Type B pancreatic cell (in vitro differentiated cells): ENCODE data around the gene XXYLT1. TPM values are rescaled to one million over a fixed set of nuclear protein-coding genes. Genes with fewer than 3 reads are reported as not detected.
A peak's percentile ranks its signal among the peaks of the same experiment; 100 is the strongest.

ENCODE experiments used
- DNase-seq: peaks from one replicate; pipeline ENCODE4 v3.0.0; 2021; ENCODE audit warnings: mixed read lengths; ENCODE audit not compliant: unreplicated experiment; ENCODE audit errors: extremely low spot score
- H3K27ac Mint-ChIP-seq: 2 replicates; pipeline ENCODE4 v1.8.0; 2021; ENCODE audit warnings: mild to moderate bottlenecking, mixed read lengths
- H3K27me3 Mint-ChIP-seq: 2 replicates; pipeline ENCODE4 v1.8.0; 2021; ENCODE audit warnings: mixed read lengths
- H3K36me3 Mint-ChIP-seq: 2 replicates; pipeline ENCODE4 v1.8.0; 2021; ENCODE audit warnings: mixed read lengths
- H3K4me1 Mint-ChIP-seq: one replicate; pipeline ENCODE4 v1.8.0; 2021; ENCODE audit warnings: mixed read lengths; ENCODE audit not compliant: unreplicated experiment
- H3K4me3 Mint-ChIP-seq: 2 replicates; pipeline ENCODE4 v1.8.0; 2021; ENCODE audit warnings: mild to moderate bottlenecking, mixed read lengths
- H3K9me3 Mint-ChIP-seq: 2 replicates; pipeline ENCODE4 v1.8.0; 2021; ENCODE audit warnings: mixed read lengths
- total RNA-seq: library from RNA; stranded (reverse); gene quantifications from 2 replicates; pipeline ENCODE4 v1.2.1, GENCODE V29; 2021; ENCODE audit warnings: low replicate concordance
- TF ChIP-seq, protein P1 (sequence below): fragments of 200-600 bp; sonication (generic); conservative IDR thresholded peaks from 2 replicates; pipeline ENCODE4 v1.5.0; 2021; ENCODE audit warnings: antibody characterized with exemption, mild to moderate bottlenecking

The XXYLT1 gene
- total RNA-seq, 1 donor from 2014 or later, result 27.0 TPM

DNA sequence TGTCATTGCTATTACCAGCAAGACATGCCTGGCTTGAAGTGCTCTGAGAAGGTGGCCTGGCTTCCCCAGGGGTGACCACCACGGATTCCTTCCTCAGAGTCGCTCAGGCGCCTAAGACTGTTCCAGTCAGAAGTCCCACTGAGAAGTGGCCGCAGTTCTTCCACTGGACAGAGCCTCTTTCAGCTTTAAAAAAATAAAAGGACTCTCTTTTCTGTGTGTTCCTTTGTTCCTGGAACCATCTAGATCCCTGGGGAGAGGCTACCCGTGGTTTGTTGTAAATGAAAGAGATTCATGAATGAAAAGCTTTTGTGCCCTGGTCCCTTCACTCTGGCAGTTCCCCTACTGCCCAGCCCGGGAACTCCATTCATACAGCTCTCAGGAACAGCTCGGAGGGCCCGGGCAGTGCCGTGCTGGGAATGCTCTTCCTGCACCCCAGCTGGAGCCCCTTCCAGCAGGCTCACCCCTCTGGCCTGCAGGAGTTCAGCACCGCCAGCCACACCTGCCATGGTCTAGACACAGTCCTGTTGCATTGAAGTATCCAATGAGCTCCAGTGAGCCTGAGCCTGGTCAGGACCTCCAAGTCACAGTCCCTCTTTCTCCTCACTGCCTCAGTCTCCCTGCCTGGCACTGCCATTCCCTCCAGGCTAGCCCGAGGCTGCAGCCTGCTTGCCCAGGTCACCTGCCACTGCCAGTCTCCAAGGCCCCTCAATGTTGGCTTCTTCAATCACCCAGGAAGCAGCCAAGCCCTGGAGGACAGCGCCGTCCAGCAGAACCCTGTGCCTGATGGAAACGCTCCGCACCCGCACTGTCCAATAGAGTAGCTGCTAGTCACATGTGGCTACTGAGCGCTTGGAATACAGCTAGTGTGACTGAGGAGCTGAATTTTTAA is 75.4 kb downstream of the XXYLT1 start:
- H3K27me3 Mint-ChIP-seq, result no peaks in the 10 kb centered on the region
- H3K27ac Mint-ChIP-seq, result no peak overlapping the region
- H3K36me3 Mint-ChIP-seq, result peaks cover 6% of the 10 kb centered on the region
- DNase-seq, result peak; percentile 66
- TF ChIP-seq, protein P1, sequence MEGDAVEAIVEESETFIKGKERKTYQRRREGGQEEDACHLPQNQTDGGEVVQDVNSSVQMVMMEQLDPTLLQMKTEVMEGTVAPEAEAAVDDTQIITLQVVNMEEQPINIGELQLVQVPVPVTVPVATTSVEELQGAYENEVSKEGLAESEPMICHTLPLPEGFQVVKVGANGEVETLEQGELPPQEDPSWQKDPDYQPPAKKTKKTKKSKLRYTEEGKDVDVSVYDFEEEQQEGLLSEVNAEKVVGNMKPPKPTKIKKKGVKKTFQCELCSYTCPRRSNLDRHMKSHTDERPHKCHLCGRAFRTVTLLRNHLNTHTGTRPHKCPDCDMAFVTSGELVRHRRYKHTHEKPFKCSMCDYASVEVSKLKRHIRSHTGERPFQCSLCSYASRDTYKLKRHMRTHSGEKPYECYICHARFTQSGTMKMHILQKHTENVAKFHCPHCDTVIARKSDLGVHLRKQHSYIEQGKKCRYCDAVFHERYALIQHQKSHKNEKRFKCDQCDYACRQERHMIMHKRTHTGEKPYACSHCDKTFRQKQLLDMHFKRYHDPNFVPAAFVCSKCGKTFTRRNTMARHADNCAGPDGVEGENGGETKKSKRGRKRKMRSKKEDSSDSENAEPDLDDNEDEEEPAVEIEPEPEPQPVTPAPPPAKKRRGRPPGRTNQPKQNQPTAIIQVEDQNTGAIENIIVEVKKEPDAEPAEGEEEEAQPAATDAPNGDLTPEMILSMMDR, result peak; percentile 64
- peaks cover 28% of the 10 kb centered on the region for H3K4me1 Mint-ChIP-seq
- peaks cover 6% of the 10 kb centered on the region for H3K9me3 Mint-ChIP-seq
- H3K4me3 Mint-ChIP-seq, result no peak overlapping the region

GRCh38 chr3:195194559-195195206 is 76.3 kb downstream of the XXYLT1 start:
- Mint-ChIP-seq H3K4me3 (no peak overlapping the region), H3K27me3 (no peaks in the 10 kb centered on the region), H3K27ac (no peak overlapping the region), H3K9me3 (peaks cover 9% of the 10 kb centered on the region), H3K4me1 (peaks cover 28% of the 10 kb centered on the region), H3K36me3 (peaks cover 8% of the 10 kb centered on the region)
- no peak for DNase-seq
- TF ChIP-seq, protein P1, result no peak

- Mint-ChIP-seq H3K27me3 (no peaks in the 10 kb centered on the region), H3K9me3 (peaks cover 12% of the 10 kb centered on the region), H3K36me3 (peaks cover 15% of the 10 kb centered on the region), H3K4me1 (peaks cover 31% of the 10 kb centered on the region), H3K27ac (no peak overlapping the region), H3K4me3 (no peak overlapping the region)
- TF ChIP-seq, protein P1, result no peak
- DNase-seq, result no peak
These were observed 79.4 kb downstream of the XXYLT1 start for GRCh38 chr3:195191580-195191979.

GRCh38 chr3:195189821-195190220 is 81.1 kb downstream of the XXYLT1 start:
- Mint-ChIP-seq H3K4me1 (peaks cover 41% of the 10 kb centered on the region), H3K36me3 (peaks cover 15% of the 10 kb centered on the region), H3K27ac (peak overlapping the region; percentile 50)

DNA sequence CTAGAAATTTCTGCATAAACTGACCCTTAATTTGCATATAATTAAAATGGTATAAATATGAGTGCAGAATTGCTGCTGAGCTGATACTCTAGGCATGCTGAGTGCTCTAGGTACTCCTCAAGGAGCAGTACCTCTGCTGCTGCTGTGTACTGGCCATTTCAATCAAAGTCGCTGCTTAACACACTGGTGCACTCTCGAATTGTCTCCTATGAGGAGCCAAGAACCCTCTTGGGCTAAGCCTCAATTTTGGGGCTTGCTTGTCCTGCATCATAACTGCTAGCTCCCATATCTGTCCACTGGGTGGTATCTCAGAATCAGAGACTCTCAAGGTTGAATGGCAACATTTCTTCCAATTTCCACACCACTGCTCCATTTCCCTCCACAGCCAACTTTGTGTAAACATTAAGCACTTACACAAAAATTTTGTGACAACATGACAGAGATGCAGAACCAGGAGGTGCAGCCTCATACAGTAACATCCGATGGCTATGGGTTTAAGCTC is 82.5 kb downstream of the XXYLT1 start:
- peak overlapping the region; percentile 11 for H3K4me3 Mint-ChIP-seq
- peak overlapping the region; percentile 84 for H3K27ac Mint-ChIP-seq
- no peak for DNase-seq
- peaks cover 19% of the 10 kb centered on the region for H3K36me3 Mint-ChIP-seq
- peaks cover 17% of the 10 kb centered on the region for H3K9me3 Mint-ChIP-seq
- TF ChIP-seq, protein P1, result no peak
- peaks cover 40% of the 10 kb centered on the region for H3K4me1 Mint-ChIP-seq
- no peaks in the 10 kb centered on the region for H3K27me3 Mint-ChIP-seq

More at GRCh38 chr3:195189821-195190220, 81.1 kb downstream of the XXYLT1 start:
- Mint-ChIP-seq H3K27me3 (no peaks in the 10 kb centered on the region), H3K4me3 (no peak overlapping the region), H3K9me3 (peaks cover 13% of the 10 kb centered on the region)
- DNase-seq, result no peak
- TF ChIP-seq, protein P1, result no peak
